ENCODE data around the gene PEX3. TPM values are rescaled to one million over a fixed set of nuclear protein-coding genes. Genes with fewer than 3 reads are reported as not detected.
A peak's percentile ranks its signal among the peaks of the same experiment; 100 is the strongest.

Gene PEX3
- total and polyA plus RNA-seq, 10 of the 15 experiments (the other 5 are each of a cell fraction or from before 2014, with no cell fraction given), result 18.6 to 70.7 (median 38.6) TPM

GRCh38 chr6:143406673-143407072 is 43.9 kb upstream of the PEX3 start (continued):
- TF ChIP-seq RCOR1 (conservative IDR thresholded peaks at IDR 0.05; ENCODE audit: low read depth, low read length) (no peak), FOXM1 (IDR thresholded peaks at IDR 0.05; ENCODE audit: low read depth, low read length) (0 out of 2 replicates have a peak, but pooled peaks have one; percentile 28), SP1 (IDR thresholded peaks at IDR 0.05; ENCODE audit: low read depth, low read length) (no peak), MEF2A (IDR thresholded peaks at IDR 0.05; ENCODE audit: insufficient read depth, low read depth, low read length) (peak; percentile 94), TBL1XR1 (IDR thresholded peaks at IDR 0.05; ENCODE audit: low read depth, low read length) (no peak; the same call in 1 of the 2 replicates), GATAD2B (conservative IDR thresholded peaks at IDR 0.05; ENCODE audit: low read depth) (no peak), CTCF (IDR thresholded peaks at IDR 0.05 in 2 of 3, conservative IDR thresholded peaks at IDR 0.05 in 1 of 3; ENCODE audit: control insufficient read depth in 2 of 3, extremely low read depth in 1 of 3, insufficient read depth in 1 of 3, low read depth in 3 of 3, low read length in 3 of 3) (no peak), POLR2A (IDR thresholded peaks at IDR 0.05; ENCODE audit: low read depth, low read length) (no peak), IKZF2 (IDR thresholded peaks at IDR 0.05) (no peak), CREM (IDR thresholded peaks at IDR 0.05; ENCODE audit: low read depth) (0 out of 2 replicates have a peak, but pooled peaks have one; percentile 23), MEF2B (IDR thresholded peaks at IDR 0.05; ENCODE audit: partially characterized antibody, poor library complexity, severe bottlenecking) (peak; percentile 66), ETV6 (conservative IDR thresholded peaks at IDR 0.05 in 1 of 2, IDR thresholded peaks at IDR 0.05 in 1 of 2; ENCODE audit: borderline replicate concordance in 1 of 2, low read depth in 1 of 2) (no peak), TAF1 (IDR thresholded peaks at IDR 0.05; ENCODE audit: borderline replicate concordance, low read depth, low read length) (no peak), ZBTB40 (IDR thresholded peaks at IDR 0.05; ENCODE audit: borderline replicate concordance) (no peak), EP300 (IDR thresholded peaks at IDR 0.05; ENCODE audit: borderline replicate concordance in 1 of 2, control insufficient read depth in 1 of 2, low read depth in 2 of 2, low read length in 2 of 2) (peak in 1 of 2 experiments; percentile 19; a peak in 1 of 4 replicates)
- TF ChIP-seq, protein P1, sequence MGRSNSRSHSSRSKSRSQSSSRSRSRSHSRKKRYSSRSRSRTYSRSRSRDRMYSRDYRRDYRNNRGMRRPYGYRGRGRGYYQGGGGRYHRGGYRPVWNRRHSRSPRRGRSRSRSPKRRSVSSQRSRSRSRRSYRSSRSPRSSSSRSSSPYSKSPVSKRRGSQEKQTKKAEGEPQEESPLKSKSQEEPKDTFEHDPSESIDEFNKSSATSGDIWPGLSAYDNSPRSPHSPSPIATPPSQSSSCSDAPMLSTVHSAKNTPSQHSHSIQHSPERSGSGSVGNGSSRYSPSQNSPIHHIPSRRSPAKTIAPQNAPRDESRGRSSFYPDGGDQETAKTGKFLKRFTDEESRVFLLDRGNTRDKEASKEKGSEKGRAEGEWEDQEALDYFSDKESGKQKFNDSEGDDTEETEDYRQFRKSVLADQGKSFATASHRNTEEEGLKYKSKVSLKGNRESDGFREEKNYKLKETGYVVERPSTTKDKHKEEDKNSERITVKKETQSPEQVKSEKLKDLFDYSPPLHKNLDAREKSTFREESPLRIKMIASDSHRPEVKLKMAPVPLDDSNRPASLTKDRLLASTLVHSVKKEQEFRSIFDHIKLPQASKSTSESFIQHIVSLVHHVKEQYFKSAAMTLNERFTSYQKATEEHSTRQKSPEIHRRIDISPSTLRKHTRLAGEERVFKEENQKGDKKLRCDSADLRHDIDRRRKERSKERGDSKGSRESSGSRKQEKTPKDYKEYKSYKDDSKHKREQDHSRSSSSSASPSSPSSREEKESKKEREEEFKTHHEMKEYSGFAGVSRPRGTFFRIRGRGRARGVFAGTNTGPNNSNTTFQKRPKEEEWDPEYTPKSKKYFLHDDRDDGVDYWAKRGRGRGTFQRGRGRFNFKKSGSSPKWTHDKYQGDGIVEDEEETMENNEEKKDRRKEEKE (IDR thresholded peaks at IDR 0.05), result no peak
